ENCODE results near the gene ALPK3.

Gene ALPK3

DNA sequence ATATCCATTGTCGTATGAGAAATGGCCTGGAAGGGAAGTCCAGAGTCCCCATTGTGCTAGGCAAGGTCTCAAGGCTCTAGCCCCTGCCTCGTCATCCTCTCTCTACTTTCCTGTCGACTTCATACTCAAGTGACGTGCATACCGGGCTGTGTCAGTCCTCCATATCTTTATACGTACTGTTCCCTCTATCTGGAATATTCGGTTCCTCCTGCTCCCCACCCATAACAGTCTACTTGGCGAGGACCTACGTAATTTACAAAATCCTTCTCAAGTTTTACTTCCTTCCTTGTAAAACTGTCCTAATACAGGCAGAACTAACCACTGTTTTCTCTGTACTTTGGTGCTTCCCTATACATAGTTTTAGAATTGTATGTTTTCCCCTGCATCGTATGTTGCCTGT is 2.2 kb upstream of the ALPK3 start:
- no peak for DNase-seq (ENCODE audit: low read depth)
- Histone ChIP-seq H3K36me3 (ENCODE audit: control insufficient read depth, insufficient read depth, low read length, severe bottlenecking) (no peaks in the 10 kb centered on the region), H3K27me3 (replicated peaks; ENCODE audit: control insufficient read depth, insufficient read depth, low read length) (no peaks in the 10 kb centered on the region), H3K9me3 (ENCODE audit: control insufficient read depth, low read length) (no peaks in the 10 kb centered on the region), H3K9ac (ENCODE audit: low read length) (no peak overlapping the region), H3K4me3 (ENCODE audit: low read length) (no peak overlapping the region), H3K4me1 (ENCODE audit: control insufficient read depth, insufficient read depth, low read length) (peaks cover 14% of the 10 kb centered on the region)

DNA sequence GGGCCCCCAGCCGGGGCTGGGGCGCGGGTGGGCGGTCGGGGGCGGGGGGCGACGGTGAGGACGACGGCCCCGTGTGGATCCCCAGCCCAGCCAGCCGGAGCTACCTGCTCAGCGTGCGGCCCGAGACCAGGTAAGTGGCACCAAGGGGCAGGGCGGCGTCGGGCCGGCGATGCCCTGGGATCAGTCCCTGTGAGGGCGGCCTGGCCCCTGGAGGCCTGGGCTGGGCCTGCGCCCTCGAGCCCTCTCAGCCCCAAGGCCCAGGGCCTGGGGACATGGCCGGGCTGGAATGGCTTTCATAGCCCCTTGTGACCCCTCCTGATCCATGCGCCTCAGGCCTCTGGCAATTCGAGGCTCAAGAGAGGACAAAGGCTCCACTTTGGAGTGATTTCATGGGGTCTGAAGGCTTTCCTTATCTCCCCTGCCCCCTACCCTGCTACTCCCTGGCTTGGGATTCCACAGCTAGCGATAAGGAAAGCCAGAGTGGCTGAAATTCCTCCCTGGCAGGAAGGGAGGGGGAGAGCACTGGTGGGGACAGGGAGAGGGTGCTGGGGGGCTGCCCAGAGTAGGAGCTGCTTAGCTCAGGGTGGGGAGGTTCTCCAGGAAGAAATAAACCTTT is 418 bp downstream of the ALPK3 start:
- Histone ChIP-seq H3K4me1 (ENCODE audit: control insufficient read depth, insufficient read depth, low read length) (peaks cover 14% of the 10 kb centered on the region), H3K9ac (ENCODE audit: low read length) (no peak overlapping the region), H3K9me3 (ENCODE audit: control insufficient read depth, low read length) (no peaks in the 10 kb centered on the region), H3K27me3 (replicated peaks; ENCODE audit: control insufficient read depth, insufficient read depth, low read length) (no peaks in the 10 kb centered on the region), H3K4me3 (ENCODE audit: low read length) (no peak overlapping the region), H3K36me3 (ENCODE audit: control insufficient read depth, insufficient read depth, low read length, severe bottlenecking) (no peaks in the 10 kb centered on the region)
- DNase-seq (ENCODE audit: low read depth): no peak

DNA sequence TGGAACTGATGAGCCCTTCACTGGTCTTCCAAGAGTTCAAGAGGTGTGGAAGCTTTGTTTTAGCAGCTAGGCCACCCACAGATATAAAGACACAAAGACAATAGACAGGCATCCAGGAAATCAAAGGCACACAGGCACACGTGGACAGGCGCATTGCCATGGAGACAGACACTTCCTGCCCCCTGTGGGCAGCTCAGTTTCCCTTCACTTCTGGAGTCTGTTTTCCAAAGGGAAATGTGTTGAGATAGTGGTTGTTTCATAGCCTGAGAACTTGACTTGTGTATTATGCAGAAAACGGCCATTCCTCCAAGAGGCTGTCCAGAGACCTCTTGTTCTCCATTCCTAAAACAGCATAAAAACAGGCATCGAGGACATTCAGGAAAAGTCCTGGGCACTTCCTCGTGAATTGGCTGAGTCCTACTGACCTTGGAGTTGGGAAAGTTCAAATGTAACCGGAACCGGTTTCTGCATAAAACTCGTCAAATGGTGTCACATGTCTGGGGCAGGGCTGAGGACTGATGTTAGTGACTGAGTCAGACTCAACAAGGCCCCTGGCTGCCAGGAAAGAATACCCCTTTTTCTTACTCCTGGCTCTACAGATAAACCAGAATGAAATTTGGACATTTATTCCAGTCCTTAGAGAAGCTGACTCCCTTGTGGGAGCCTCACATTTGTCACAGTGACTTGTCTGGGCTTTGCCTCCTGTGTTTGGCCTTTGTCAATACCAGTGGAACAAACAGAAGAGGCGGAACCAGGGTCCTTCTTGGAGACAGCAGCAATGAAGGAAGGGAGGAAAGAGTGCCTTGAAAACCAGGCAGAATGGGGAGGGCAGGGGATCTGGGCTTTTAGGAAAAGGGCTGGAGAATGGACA is 1.3 kb downstream of the ALPK3 start:
- no peaks in the 10 kb centered on the region for H3K9me3 ChIP-seq (ENCODE audit: control insufficient read depth, low read length)
- no peak overlapping the region for H3K4me3 ChIP-seq (ENCODE audit: low read length)
- no peaks in the 10 kb centered on the region for H3K27me3 ChIP-seq (replicated peaks; ENCODE audit: control insufficient read depth, insufficient read depth, low read length)
- no peaks in the 10 kb centered on the region for H3K36me3 ChIP-seq (ENCODE audit: control insufficient read depth, insufficient read depth, low read length, severe bottlenecking)
- H3K4me1 ChIP-seq (ENCODE audit: control insufficient read depth, insufficient read depth, low read length): peaks cover 15% of the 10 kb centered on the region
- H3K9ac ChIP-seq (ENCODE audit: low read length): no peak overlapping the region
- no peak for DNase-seq (ENCODE audit: low read depth)

DNA sequence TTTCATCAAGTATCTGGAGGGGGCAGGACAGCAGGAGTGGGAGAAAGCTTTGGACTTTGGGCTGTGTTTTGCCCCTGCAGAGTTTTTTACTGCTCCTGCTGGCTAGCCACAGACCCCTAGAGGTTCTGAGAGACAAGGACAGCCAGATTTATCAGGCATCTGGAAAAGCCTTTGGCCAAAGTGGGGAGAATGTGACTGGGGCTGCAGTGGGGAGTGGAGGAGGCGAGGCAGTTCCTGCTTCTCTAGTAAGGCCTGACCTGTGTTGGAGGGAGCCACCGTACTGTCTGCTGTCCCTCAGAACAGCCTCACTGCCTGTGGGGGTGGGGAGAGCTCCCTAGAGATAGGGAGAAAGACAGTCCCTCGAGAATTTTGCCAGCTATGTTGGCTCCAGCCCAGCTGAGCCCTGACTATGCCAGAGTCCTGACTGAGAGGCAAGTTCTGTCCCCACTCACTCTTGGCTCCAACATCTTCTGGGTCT is 2.2 kb downstream of the ALPK3 start:
- Histone ChIP-seq H3K4me1 (ENCODE audit: control insufficient read depth, insufficient read depth, low read length) (peaks cover 22% of the 10 kb centered on the region), H3K27me3 (replicated peaks; ENCODE audit: control insufficient read depth, insufficient read depth, low read length) (no peaks in the 10 kb centered on the region), H3K9me3 (ENCODE audit: control insufficient read depth, low read length) (no peaks in the 10 kb centered on the region), H3K36me3 (ENCODE audit: control insufficient read depth, insufficient read depth, low read length, severe bottlenecking) (no peaks in the 10 kb centered on the region), H3K9ac (ENCODE audit: low read length) (no peak overlapping the region), H3K4me3 (ENCODE audit: low read length) (no peak overlapping the region)
- no peak for DNase-seq (ENCODE audit: low read depth)

DNA sequence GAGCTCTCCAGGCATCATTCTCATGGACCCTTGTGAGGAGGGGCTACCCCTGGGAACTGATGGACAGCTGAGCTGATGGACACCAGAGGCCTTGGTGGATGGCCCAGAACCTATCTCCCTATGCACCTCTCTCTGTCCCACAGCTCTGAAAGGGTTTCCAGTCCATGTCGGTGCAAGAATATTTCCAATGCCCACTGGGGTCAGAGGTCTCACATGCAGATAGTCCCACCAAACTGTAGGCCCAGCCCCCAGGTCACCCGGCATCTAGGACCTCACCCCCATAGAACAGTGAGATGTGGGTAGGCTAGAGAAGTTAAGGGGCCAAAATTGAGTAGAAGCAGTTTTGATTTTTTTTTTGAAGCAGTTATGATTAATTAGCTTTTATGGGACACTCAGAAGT is 2.6 kb downstream of the ALPK3 start:
- DNase-seq (ENCODE audit: low read depth): no peak
- H3K4me1 ChIP-seq (ENCODE audit: control insufficient read depth, insufficient read depth, low read length): peaks cover 26% of the 10 kb centered on the region
- H3K36me3 ChIP-seq (ENCODE audit: control insufficient read depth, insufficient read depth, low read length, severe bottlenecking): no peaks in the 10 kb centered on the region
- no peak overlapping the region for H3K4me3 ChIP-seq (ENCODE audit: low read length)
- no peak overlapping the region for H3K9ac ChIP-seq (ENCODE audit: low read length)
- no peaks in the 10 kb centered on the region for H3K27me3 ChIP-seq (replicated peaks; ENCODE audit: control insufficient read depth, insufficient read depth, low read length)
- no peaks in the 10 kb centered on the region for H3K9me3 ChIP-seq (ENCODE audit: control insufficient read depth, low read length)

DNA sequence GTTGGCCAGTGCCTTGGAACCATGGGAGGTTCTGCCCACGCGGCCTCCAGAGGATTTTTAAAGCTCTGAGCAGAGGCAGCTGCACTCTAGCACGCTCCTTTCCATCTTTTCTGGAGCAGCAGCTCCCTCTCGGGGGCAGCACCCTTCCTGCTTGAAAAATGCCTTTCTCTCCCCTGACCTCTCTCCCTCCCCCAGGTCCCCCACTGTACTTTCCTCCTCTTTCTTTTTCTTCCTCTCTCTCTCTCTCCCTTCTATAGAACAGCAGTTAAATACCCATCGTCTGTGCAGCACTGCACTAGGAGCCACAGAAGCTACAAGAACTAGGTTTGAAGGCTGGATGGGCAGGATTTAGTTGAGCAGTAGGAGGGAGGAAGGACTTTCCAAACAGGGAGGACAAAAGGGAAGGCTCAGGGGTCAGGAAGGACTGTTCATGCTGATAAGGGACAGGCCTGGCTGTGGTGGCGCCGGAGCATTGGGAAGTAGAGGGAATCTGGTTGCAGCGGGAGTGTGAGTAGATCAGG is 4.4 kb downstream of the ALPK3 start:
- H3K27me3 ChIP-seq (replicated peaks; ENCODE audit: control insufficient read depth, insufficient read depth, low read length): no peaks in the 10 kb centered on the region
- no peak for DNase-seq (ENCODE audit: low read depth)
- no peaks in the 10 kb centered on the region for H3K9me3 ChIP-seq (ENCODE audit: control insufficient read depth, low read length)
- H3K4me3 ChIP-seq (ENCODE audit: low read length): no peak overlapping the region
- peaks cover 39% of the 10 kb centered on the region for H3K4me1 ChIP-seq (ENCODE audit: control insufficient read depth, insufficient read depth, low read length)
- no peak overlapping the region for H3K9ac ChIP-seq (ENCODE audit: low read length)
- no peaks in the 10 kb centered on the region for H3K36me3 ChIP-seq (ENCODE audit: control insufficient read depth, insufficient read depth, low read length, severe bottlenecking)

DNA sequence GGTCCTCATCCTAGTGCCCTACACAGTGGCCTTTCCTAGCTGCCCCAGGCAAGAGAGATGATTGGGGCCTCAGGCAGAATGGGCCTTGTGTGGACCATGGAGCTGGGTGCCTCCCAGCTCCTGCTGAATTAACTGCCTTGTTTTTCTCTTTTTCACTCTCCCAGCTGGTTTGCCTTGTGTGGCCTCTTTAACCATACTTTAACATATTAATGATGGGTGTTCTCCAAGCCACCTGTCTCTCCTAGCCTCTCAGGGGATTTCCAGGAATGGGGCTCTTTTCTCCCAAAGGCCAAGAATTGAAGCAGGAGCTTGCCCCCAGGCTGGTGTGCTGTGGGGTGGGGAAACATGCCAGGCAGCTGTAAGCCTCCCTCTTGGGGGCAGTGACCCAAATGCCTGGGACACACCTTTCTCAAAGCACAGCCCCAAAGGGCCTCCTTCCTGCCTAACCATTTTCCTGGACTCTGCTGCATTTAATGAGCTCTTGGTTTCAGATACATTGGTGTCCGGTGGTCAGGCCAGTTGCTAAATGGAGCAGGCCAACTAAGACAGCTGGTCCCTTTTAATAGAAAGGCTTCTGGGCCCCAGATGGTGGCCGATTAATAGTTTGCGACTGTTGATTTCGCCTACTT is 5.6 kb downstream of the ALPK3 start:
- Histone ChIP-seq H3K4me3 (ENCODE audit: low read length) (no peak overlapping the region), H3K9ac (ENCODE audit: low read length) (no peak overlapping the region), H3K27me3 (replicated peaks; ENCODE audit: control insufficient read depth, insufficient read depth, low read length) (no peaks in the 10 kb centered on the region), H3K4me1 (ENCODE audit: control insufficient read depth, insufficient read depth, low read length) (peaks cover 44% of the 10 kb centered on the region), H3K36me3 (ENCODE audit: control insufficient read depth, insufficient read depth, low read length, severe bottlenecking) (no peaks in the 10 kb centered on the region), H3K9me3 (ENCODE audit: control insufficient read depth, low read length) (no peaks in the 10 kb centered on the region)
- no peak for DNase-seq (ENCODE audit: low read depth)

DNA sequence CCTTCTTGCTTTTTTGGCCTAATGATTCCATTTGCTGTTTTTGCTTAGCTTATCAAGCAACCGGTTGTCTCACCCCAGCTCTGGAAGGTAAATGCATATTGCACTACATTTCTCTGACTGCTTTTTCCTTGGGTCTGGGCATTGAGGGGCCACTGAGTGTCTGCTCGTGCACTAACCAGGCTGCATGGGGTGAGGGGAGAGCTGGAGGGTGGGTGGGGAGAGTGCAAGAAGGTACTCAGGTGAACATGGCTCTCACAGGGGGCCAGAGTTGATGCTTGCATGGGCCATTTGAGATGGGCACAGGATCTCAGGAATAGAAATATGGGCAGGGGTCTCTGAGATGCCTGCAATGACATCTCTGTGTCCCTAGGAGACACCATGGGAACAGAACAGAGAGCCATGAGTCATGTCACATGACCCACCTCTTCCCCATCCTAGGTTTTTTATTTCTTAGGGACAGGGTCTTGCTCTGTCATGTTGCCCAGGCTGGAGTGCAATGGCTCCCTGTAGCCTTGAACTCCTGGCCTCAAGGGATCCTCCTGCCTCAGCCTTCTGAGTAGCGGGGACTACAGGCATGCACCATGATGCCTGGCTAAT is 6.2 kb downstream of the ALPK3 start:
- no peak overlapping the region for H3K4me3 ChIP-seq (ENCODE audit: low read length)
- H3K4me1 ChIP-seq (ENCODE audit: control insufficient read depth, insufficient read depth, low read length): peaks cover 46% of the 10 kb centered on the region
- H3K9ac ChIP-seq (ENCODE audit: low read length): no peak overlapping the region
- no peaks in the 10 kb centered on the region for H3K9me3 ChIP-seq (ENCODE audit: control insufficient read depth, low read length)
- no peaks in the 10 kb centered on the region for H3K36me3 ChIP-seq (ENCODE audit: control insufficient read depth, insufficient read depth, low read length, severe bottlenecking)
- DNase-seq (ENCODE audit: low read depth): no peak
- no peaks in the 10 kb centered on the region for H3K27me3 ChIP-seq (replicated peaks; ENCODE audit: control insufficient read depth, insufficient read depth, low read length)

DNA sequence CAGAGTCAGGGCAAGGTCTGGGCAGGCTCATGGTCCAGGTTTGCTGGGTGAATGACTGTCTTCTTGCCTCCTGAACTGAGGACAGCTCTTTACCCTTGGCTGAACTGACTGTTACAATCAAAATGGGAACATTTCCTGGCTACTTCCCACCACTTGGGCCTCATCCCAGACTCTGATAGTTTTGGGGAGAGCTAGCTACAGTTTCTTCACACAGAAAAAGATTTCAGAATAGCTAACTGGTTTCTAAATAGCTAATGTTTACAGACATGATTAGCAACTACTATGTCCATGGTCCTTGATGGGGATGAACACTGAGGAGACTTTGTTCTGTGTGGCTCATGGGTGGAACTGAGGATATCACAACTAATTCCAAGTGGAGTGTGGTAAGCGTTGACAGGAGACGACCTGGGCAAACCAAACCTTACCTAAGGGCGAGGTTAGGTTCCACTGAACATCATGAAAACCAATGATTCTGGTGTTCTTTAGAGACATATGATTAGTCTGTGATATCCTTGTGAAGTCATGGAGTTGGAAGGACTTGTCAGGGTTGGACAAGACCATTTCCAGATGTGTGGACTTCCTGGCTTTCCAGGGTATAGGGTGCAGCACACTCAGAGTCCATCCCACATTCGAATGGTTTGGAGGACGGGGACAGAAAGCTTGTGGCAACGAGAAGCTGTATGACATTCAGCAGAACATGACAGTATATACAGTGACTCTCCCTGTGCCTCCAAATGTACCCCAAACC is 7.3 kb downstream of the ALPK3 start:
- Histone ChIP-seq H3K4me3 (ENCODE audit: low read length) (no peak overlapping the region), H3K9ac (ENCODE audit: low read length) (no peak overlapping the region), H3K27me3 (replicated peaks; ENCODE audit: control insufficient read depth, insufficient read depth, low read length) (no peaks in the 10 kb centered on the region), H3K9me3 (ENCODE audit: control insufficient read depth, low read length) (no peaks in the 10 kb centered on the region), H3K4me1 (ENCODE audit: control insufficient read depth, insufficient read depth, low read length) (peaks cover 43% of the 10 kb centered on the region), H3K36me3 (ENCODE audit: control insufficient read depth, insufficient read depth, low read length, severe bottlenecking) (no peaks in the 10 kb centered on the region)
- peak; percentile 78 for DNase-seq (ENCODE audit: low read depth)

DNA sequence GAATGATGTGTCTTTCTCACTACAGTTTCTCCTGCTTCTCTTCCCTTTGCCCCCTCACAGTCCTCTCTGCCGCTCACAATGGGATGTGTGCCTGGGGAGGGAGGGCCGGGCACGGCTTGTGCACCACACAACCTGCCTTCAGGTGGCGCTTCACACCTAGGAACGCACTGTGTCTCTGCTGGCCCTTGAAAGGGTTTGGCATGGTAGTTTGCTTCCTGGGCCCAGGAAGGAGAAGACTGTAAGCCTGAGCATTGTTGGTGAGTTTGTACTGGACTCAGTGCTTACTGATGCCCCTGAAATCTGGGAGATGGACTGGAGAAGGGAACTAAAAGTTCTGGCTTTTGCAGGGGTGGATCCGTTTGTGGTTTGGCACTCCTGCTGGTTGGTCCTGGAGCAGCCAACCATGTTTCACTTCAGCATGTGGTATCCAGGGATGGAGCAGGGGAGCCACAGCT is 9.2 kb downstream of the ALPK3 start:
- DNase-seq (ENCODE audit: low read depth): no peak
- no peaks in the 10 kb centered on the region for H3K36me3 ChIP-seq (ENCODE audit: control insufficient read depth, insufficient read depth, low read length, severe bottlenecking)

More for the DNA sequence above, 9.2 kb downstream of the ALPK3 start:
- Histone ChIP-seq H3K4me3 (ENCODE audit: low read length) (no peak overlapping the region), H3K9me3 (ENCODE audit: control insufficient read depth, low read length) (no peaks in the 10 kb centered on the region), H3K4me1 (ENCODE audit: control insufficient read depth, insufficient read depth, low read length) (peaks cover 55% of the 10 kb centered on the region), H3K9ac (ENCODE audit: low read length) (no peak overlapping the region), H3K27me3 (replicated peaks; ENCODE audit: control insufficient read depth, insufficient read depth, low read length) (no peaks in the 10 kb centered on the region)

Measured in adipocyte (in vitro differentiated cells).